Heart left ventricle (tissue), 16 donors: ENCODE results near the gene FASN. TPM values are rescaled to one million over a fixed set of nuclear protein-coding genes. Genes with fewer than 3 reads are reported as not detected.

Experiments
- ATAC-seq, 4 donors: fragments of 200-7000 bp; cut with Tn5 transposase; one replicate each; pipeline ENCODE4 v1.9.1; 2020 to 2022; ENCODE audit warnings: moderate library complexity in 4 of 4, mild to moderate bottlenecking in 3 of 4, moderate number of reproducible peaks in 1 of 4
- DNase-seq, 5 donors: peaks; one replicate each; pipeline ENCODE4 v3.0.0-alpha.2; 2020
- H3K27ac ChIP-seq, 12 donors: fragments of 200-600 bp; sonication (generic) in 4 of 12; one replicate each; pipeline versions ENCODE4 v1.5.0 to v1.8.0; 2016 to 2022; ENCODE audit warnings: mild to moderate bottlenecking in 2 of 12
- H3K27me3 ChIP-seq, 9 donors: fragments of 200-600 bp; sonication (generic) in 2 of 9; one replicate each; pipeline versions ENCODE4 v1.5.1 to v1.8.0; 2016 to 2022; ENCODE audit warnings: mild to moderate bottlenecking in 3 of 9
- H3K36me3 ChIP-seq, 9 donors: fragments of 200-600 bp; sonication (generic) in 2 of 9; one replicate each; pipeline versions ENCODE4 v1.5.0 to v1.8.0; 2018 to 2022; ENCODE audit warnings: mild to moderate bottlenecking in 2 of 9
- H3K4me1 ChIP-seq, 12 donors: fragments of 200-600 bp; sonication (generic) in 4 of 12; one replicate each; pipeline versions ENCODE4 v1.5.0 to v1.8.0; 2016 to 2022; ENCODE audit warnings: mild to moderate bottlenecking in 3 of 12
- H3K4me3 ChIP-seq, 12 donors: fragments of 200-600 bp; sonication (generic) in 4 of 12; one replicate each; pipeline versions ENCODE4 v1.5.0 to v1.8.0; 2017 to 2022; ENCODE audit warnings: mild to moderate bottlenecking in 9 of 12, moderate library complexity in 4 of 12
- H3K9me3 ChIP-seq, 12 donors: fragments of 200-600 bp; sonication (generic) in 4 of 12; one replicate each; pipeline versions ENCODE4 v1.5.0 to v1.8.0; 2016 to 2022; ENCODE audit warnings: mild to moderate bottlenecking in 1 of 12
- CTCF ChIP-seq, 12 donors: fragments of 200-600 bp; sonication (generic) in 4 of 12; IDR thresholded peaks; one replicate each; pipeline versions ENCODE4 v1.5.0 to v1.8.0; 2018 to 2022; ENCODE audit warnings: antibody characterized with exemption in 12 of 12, mild to moderate bottlenecking in 5 of 12
- POLR2A ChIP-seq, 2 donors: fragments of 450-650 bp; IDR thresholded peaks; one replicate each; pipeline ENCODE4 v1.6.1; 2017; ENCODE audit warnings: antibody characterized with exemption in 2 of 2, mild to moderate bottlenecking in 2 of 2, moderate library complexity in 2 of 2
- WGBS, 4 donors: extraction: QIAGEN DNeasy Blood & Tissue Kit in 2 of 4; methylation state at CpG; one replicate each; pipeline versions ENCODE4 v1.1.5 to v1.1.7; 2013 to 2018; 5-methylcytosine and 5-hydroxymethylcytosine counted together
- intact Hi-C, 10 donors: fragments of 100-400 bp; cut with DNase I; formaldehyde crosslinking; loops; one replicate each; pipeline versions ENCODE4 v1.11.1 to v1.14.2; 2022
- polyA plus RNA-seq, 2 donors: library from polyadenylated mRNA; stranded (reverse); fragments of 200-250 nt; gene quantifications; one replicate each; pipeline ENCODE4 v1.2.3, GENCODE V29; 2013
- total RNA-seq, 9 donors: library from RNA; depleted of rRNA in 2 of 9; stranded (reverse); fragments of >200 nt in 2 of 9; fragmentation: NEBNext Ultra II Directional in 3 of 9; extraction: Animal tissue kit (Norgen Biotek cat#: 25700) in 3 of 9; gene quantifications; one replicate each; pipeline versions ENCODE4 v1.1.0 to v1.2.4, GENCODE V29; 2016 to 2023
- donor health status: ischemic (EF 13 %, LVEDD 7.1; RV severe dilation, severe dysfunction).
- donor health status: healthy with polysubstance abuse.
- donor health status: DM: no; HTN: yes; CAD: no.
- donor health status: DM: no; HTN: no; CAD: no.
- donor health status: ischemic (EF 25% LVEDD 6.9; RV normal size, moderate dysfunction).
- donor health status: ischemic (EF 25% LVEDD 5.7; RV mildly dilated, moderate dysfunction).
- donor health status: healthy.
- donor health status: DM: yes; HTN: yes; CAD: no.
- donor health status: ischemic (EF 35%, LVEDD 5.7; RV mildly dilated, moderate dysfunction).
- donor health status: nonischemic (EF 11% LVEDD 7.7; RV severe dilation, severe dysfunction).
- donor health status: DM: yes; HTN: yes; CAD: no.
- donor health status: PGD.
- donor health status: ischemic (EF 29% LVEDD 5.4; RV normal size, mild dysfunction).
- donor health status: nonischemic (EF 23%, LVEDD 6.1; RV moderate dilation, normal function).

FASN gene
- total and polyA plus RNA-seq, 11 donors = 6.9 to 103 (median 18.9) TPM

- Histone ChIP-seq H3K36me3 (peaks cover 0 to 80% (median 63%) of the 10 kb centered on the region in 9 donors), H3K27me3 (no peaks in the 10 kb centered on the region), H3K9me3 (no peaks in the 10 kb centered on the region), H3K4me3 (no peak overlapping the region), H3K27ac (no peak overlapping the region), H3K4me1 (peaks cover 0 to 10% (median 0%) of the 10 kb centered on the region in 12 donors)
- TF ChIP-seq CTCF (IDR thresholded peaks at IDR 0.05) = no peak
- ATAC-seq (no peak), DNase-seq (no peak)
- 93 to 97% (median 95%) methylated on average over 5 to 20 of the region's 20 CpGs for WGBS, 4 donors
- intact Hi-C loops = no loop called here
Measured at GRCh38 chr17:82081546-82081945, 16.5 kb downstream of the FASN start.

- Histone ChIP-seq H3K27me3 (no peaks in the 10 kb centered on the region), H3K4me1 (peaks cover 0 to 10% (median 0%) of the 10 kb centered on the region in 12 donors), H3K36me3 (peaks cover 0 to 73% (median 58%) of the 10 kb centered on the region in 9 donors), H3K9me3 (no peaks in the 10 kb centered on the region), H3K4me3 (no peak overlapping the region), H3K27ac (no peak overlapping the region)
- TF ChIP-seq CTCF (IDR thresholded peaks at IDR 0.05) = no peak
- TF ChIP-seq POLR2A (IDR thresholded peaks at IDR 0.05) = no peak
- WGBS, 4 donors = 93 to 96% (median 95%) methylated on average over 34 to 44 of the region's 44 CpGs
- no peak for DNase-seq
- ATAC-seq = no peak
- intact Hi-C loops = no loop called here
Measured at GRCh38 chr17:82080789-82081464, 17.1 kb downstream of the FASN start.

- no peak for ATAC-seq
- Histone ChIP-seq H3K27ac (no peak overlapping the region), H3K4me3 (no peak overlapping the region), H3K9me3 (no peaks in the 10 kb centered on the region), H3K27me3 (no peaks in the 10 kb centered on the region), H3K4me1 (peaks cover 0 to 10% (median 0%) of the 10 kb centered on the region in 12 donors), H3K36me3 (peaks cover 0 to 66% (median 52%) of the 10 kb centered on the region in 9 donors)
- 88 to 92% (median 92%) methylated on average over 35 to 36 of the region's 36 CpGs for WGBS, 4 donors
- no peak for DNase-seq
- TF ChIP-seq POLR2A (IDR thresholded peaks at IDR 0.05) = no peak
- TF ChIP-seq CTCF (IDR thresholded peaks at IDR 0.05) = no peak
- intact Hi-C loops = no loop called here
Measured at GRCh38 chr17:82080048-82080788, 17.8 kb downstream of the FASN start.

DNA sequence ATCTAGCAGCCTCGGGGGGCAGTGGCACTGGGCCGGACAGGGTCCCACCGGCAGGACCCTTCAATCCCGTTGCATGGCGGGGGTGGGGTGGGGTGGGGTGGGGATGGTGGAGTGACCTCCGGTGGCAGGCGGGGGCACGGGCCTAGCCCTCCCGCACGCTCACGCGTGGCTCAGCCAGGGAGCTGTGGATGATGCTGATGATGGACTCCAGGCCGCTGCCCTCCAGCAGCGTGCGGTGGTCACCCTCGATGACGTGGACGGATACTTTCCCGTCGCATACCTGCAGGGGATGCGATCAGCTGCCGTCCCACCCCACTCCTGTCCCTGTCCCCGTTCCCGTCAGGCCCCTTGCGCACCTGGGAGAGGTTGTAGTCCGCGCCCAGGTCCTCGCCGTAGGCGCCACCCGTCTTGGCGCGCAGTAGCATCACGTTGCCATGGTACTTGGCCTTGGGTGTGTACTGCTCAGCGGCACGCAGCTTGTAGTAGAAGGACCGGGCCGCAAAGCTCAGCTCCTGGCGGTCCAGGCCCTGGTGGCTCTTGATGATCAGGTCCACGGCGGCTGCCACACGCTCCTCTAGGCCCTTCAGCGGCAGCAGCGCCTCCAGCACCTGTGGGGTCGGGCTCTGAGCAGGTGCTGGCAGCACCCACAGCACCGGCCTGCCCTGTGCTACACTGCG, 18.9 kb downstream of the FASN start:
- Histone ChIP-seq H3K4me1 (peaks cover 0 to 10% (median 0%) of the 10 kb centered on the region in 12 donors), H3K27me3 (no peaks in the 10 kb centered on the region), H3K36me3 (peaks cover 0 to 57% (median 41%) of the 10 kb centered on the region in 9 donors), H3K9me3 (no peaks in the 10 kb centered on the region), H3K27ac (no peak overlapping the region), H3K4me3 (no peak overlapping the region)
- 93 to 96% (median 93%) methylated on average over 35 to 47 of the region's 47 CpGs for WGBS, 4 donors
- DNase-seq = no peak
- ATAC-seq = no peak
- intact Hi-C loops = no loop called here
- TF ChIP-seq CTCF (IDR thresholded peaks at IDR 0.05) (no peak), POLR2A (IDR thresholded peaks at IDR 0.05) (no peak)
